Kidney (tissue), 14 donors: Measurements from ENCODE around the gene MED17. TPM values are rescaled to one million over a fixed set of nuclear protein-coding genes. Genes with fewer than 3 reads are reported as not detected.

Source experiments
- DNase-seq, 5 donors: peaks; one replicate each; pipeline ENCODE4 v3.0.0-alpha.2; 2013 to 2020
- FAIRE-seq: peaks from 2 replicates; lab custom pipeline; 2012; peaks lifted over from hg19 to GRCh38; lab: Jason Lieb, UNC
- H3K27ac ChIP-seq, 2 donors: one replicate each; pipeline ENCODE4 v1.7.0; 2013; ENCODE audit warnings: low read depth in 2 of 2, low read length in 2 of 2, inconsistent platforms in 1 of 2
- H3K27me3 ChIP-seq: one replicate; pipeline ENCODE4 v1.7.1; 2013; ENCODE audit warnings: low read length, inconsistent platforms; ENCODE audit not compliant: control insufficient read depth, insufficient read depth
- H3K36me3 ChIP-seq, 3 donors: one replicate each; pipeline versions ENCODE4 v1.7.0 to v1.7.1; 2013; ENCODE audit warnings: low read length in 3 of 3, control low read depth in 1 of 3, inconsistent platforms in 1 of 3; ENCODE audit not compliant: insufficient read depth in 3 of 3, control insufficient read depth in 2 of 3
- H3K4me1 ChIP-seq, 3 donors: one replicate each; pipeline versions ENCODE4 v1.7.0 to v1.7.1; 2013; ENCODE audit warnings: low read length in 3 of 3, inconsistent platforms in 1 of 3, low read depth in 1 of 3; ENCODE audit not compliant: control insufficient read depth in 2 of 3, insufficient read depth in 2 of 3
- H3K4me3 ChIP-seq, 3 donors: one replicate each; pipeline versions ENCODE4 v1.7.0 to v1.8.1; 2013; ENCODE audit warnings: low read length in 3 of 3, control low read depth in 1 of 3, inconsistent platforms in 1 of 3
- H3K9ac ChIP-seq, 3 donors: one replicate each; pipeline versions ENCODE4 v1.7.0 to v1.7.1; 2013; ENCODE audit warnings: low read length in 3 of 3, control low read depth in 1 of 3, inconsistent platforms in 1 of 3
- H3K9me3 ChIP-seq, 3 donors: one replicate each; pipeline versions ENCODE4 v1.7.0 to v1.7.1; 2013; ENCODE audit warnings: low read length in 3 of 3, control low read depth in 1 of 3, inconsistent platforms in 1 of 3; ENCODE audit not compliant: control insufficient read depth in 2 of 3, insufficient read depth in 1 of 3
- intact Hi-C: fragments of 100-400 bp; cut with DNase I; formaldehyde crosslinking; loops from one replicate; pipeline ENCODE4 v1.11.1; 2022
- polyA plus RNA-seq: library from polyadenylated mRNA; stranded (reverse); fragments of 350-450 nt; fragmentation: Illumina TruSeq; extraction: RNeasy Lipid Tissue Mini Kit (QIAGEN cat#74804); gene quantifications from one replicate; pipeline ENCODE4 v1.2.3, GENCODE V29; 2014; ENCODE audit warnings: low read depth, low replicate concordance; ENCODE audit not compliant: insufficient read depth
- total RNA-seq: library from RNA; stranded (reverse); fragmentation: NEBNext Ultra II Directional; extraction: Animal tissue kit (Norgen Biotek cat#: 25700); gene quantifications from one replicate; pipeline ENCODE4 v1.2.1, GENCODE V29; 2021
- TF ChIP-seq, protein P1 (sequence below): IDR thresholded peaks from 3 replicates; pipeline ENCODE4 v1.5.1; 2012; ENCODE audit warnings: mild to moderate bottlenecking, moderate library complexity, borderline replicate concordance; ENCODE audit not compliant: insufficient read depth; ENCODE audit errors: extremely low read depth
- donor health status: control.
- donor health status: control.
- donor health status: control.
- donor health status: control.
- donor health status: control.
- donor health status: DM: yes; HTN: yes; CAD: no.
- donor health status: Normal renal cell carcinoma (clear cell type).

MED17 gene
- total and polyA plus RNA-seq, 2 donors from 2014 or later = 11.7 to 35.4 TPM

DNA sequence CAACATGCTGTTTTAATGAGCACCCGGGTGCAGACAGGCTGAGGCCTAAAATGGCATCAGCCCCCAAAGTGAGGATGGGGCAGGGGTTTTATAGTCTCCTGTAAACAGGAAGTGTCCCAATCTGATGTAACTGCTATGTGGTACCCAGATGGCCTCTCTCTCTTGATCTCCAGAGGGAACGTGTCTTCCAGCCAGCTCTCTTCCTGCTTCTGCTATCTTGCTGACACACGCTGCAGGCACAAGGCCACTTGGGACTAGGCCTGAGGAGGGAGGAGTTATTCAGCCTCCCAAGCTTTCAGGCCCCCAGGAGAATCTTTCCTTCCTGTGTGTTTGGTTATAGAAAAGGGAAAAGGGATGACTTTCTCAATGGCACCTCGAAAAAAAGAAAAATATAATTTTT lies 77.7 kb downstream of the MED17 start:
- TF ChIP-seq, protein P1, sequence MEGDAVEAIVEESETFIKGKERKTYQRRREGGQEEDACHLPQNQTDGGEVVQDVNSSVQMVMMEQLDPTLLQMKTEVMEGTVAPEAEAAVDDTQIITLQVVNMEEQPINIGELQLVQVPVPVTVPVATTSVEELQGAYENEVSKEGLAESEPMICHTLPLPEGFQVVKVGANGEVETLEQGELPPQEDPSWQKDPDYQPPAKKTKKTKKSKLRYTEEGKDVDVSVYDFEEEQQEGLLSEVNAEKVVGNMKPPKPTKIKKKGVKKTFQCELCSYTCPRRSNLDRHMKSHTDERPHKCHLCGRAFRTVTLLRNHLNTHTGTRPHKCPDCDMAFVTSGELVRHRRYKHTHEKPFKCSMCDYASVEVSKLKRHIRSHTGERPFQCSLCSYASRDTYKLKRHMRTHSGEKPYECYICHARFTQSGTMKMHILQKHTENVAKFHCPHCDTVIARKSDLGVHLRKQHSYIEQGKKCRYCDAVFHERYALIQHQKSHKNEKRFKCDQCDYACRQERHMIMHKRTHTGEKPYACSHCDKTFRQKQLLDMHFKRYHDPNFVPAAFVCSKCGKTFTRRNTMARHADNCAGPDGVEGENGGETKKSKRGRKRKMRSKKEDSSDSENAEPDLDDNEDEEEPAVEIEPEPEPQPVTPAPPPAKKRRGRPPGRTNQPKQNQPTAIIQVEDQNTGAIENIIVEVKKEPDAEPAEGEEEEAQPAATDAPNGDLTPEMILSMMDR = no peak
- peak in 1 of 5 donors; percentile 71 for DNase-seq
- no peak for FAIRE-seq

More for the DNA sequence above, 77.7 kb downstream of the MED17 start:
- no peaks in the 10 kb centered on the region for H3K36me3 ChIP-seq
- intact Hi-C loops = no loop called here
- H3K4me1 ChIP-seq = no peaks in the 10 kb centered on the region
- no peaks in the 10 kb centered on the region for H3K9me3 ChIP-seq
- no peaks in the 10 kb centered on the region for H3K27me3 ChIP-seq
- H3K9ac ChIP-seq = no peak overlapping the region
- no peak overlapping the region for H3K4me3 ChIP-seq
- no peak overlapping the region for H3K27ac ChIP-seq

Other genes with a start within 250 kb of the MED17 start
- gene SMCO4, start 240.9 kb upstream of the MED17 start, total RNA-seq = 33.0 TPM
- 102 TPM for gene SMCO4, start 240.9 kb upstream of the MED17 start, polyA plus RNA-seq
- gene CEP295, start 122.6 kb upstream of the MED17 start, total RNA-seq = 11.0 TPM
- 3.8 TPM for gene CEP295, start 122.6 kb upstream of the MED17 start, polyA plus RNA-seq
- gene TAF1D, start 42.8 kb upstream of the MED17 start, total RNA-seq = 110 TPM
- 64.3 TPM for gene TAF1D, start 42.8 kb upstream of the MED17 start, polyA plus RNA-seq
- 101 TPM for gene C11orf54, start 42.6 kb upstream of the MED17 start, total RNA-seq
- 211 TPM for gene C11orf54, start 42.6 kb upstream of the MED17 start, polyA plus RNA-seq
- 0.41 TPM for gene VSTM5, start 66.3 kb downstream of the MED17 start, total RNA-seq
- gene VSTM5, start 66.3 kb downstream of the MED17 start, polyA plus RNA-seq = 1.8 TPM
- not detected for gene HEPHL1, start 237.1 kb downstream of the MED17 start, total RNA-seq
- gene HEPHL1, start 237.1 kb downstream of the MED17 start, polyA plus RNA-seq = not detected